AML-193 (cell line): ENCODE measurements around the gene PPIC.

Source experiments
- DNase-seq, 2 experiments: peaks; one replicate each; lab custom pipeline; 2025; lab: John Stamatoyannopoulos, UW

PPIC gene

GRCh38 chr5:123036391-123037103, at the start of gene PPIC:
PPIC (minus strand) TSS chr5:123036725; CDS start chr5:123036625, 100 bp downstream.
- DNase-seq = no peak

GRCh38 chr5:123085638-123086286, 49.2 kb upstream of the PPIC start:
- DNase-seq = no peak

DNA sequence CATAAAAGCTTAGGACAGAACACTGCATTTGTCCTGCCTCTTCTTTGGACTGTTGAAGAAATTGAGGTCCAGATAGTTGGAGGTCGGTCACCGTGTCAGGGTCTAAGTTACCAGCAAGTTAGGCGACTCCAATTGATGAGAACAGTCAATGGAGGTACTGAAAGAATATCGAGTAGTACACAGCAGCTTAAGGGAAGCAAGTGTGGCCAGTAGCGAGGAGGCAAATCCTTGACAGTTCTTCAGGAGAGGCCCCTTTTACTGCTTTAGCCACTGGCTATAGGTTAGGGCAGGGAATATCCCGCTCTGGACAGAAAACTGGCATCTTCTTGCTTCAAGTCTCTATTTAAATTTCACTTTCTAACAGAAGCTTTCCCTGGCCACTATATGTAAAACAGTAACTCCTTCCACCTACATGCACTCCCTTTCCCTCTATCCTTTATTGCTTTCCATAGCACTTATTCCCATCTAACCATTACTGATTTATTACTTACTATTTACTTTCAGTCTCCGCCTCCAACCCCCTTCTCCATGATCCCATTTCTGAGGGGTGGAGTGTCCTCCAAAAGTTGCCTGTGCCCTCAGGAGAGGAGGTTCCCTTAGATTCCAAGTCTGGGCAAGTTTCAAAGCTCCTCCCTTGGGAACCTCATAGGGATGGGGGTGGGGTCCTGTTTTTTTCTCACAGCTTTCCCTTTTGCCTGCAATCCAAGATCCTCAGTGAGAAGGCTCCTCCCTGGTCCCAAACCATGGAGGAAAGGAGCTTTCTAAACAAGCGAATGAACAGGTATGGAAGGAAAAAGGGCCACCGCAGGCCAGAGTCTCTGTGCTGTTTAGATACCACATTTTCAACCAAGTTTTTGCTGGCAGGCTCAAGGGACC, 48.4 kb upstream of the PPIC start:
- no peak for DNase-seq

- DNase-seq = no peak
Measured at GRCh38 chr5:123083298-123083697, 46.8 kb upstream of the PPIC start.

DNA sequence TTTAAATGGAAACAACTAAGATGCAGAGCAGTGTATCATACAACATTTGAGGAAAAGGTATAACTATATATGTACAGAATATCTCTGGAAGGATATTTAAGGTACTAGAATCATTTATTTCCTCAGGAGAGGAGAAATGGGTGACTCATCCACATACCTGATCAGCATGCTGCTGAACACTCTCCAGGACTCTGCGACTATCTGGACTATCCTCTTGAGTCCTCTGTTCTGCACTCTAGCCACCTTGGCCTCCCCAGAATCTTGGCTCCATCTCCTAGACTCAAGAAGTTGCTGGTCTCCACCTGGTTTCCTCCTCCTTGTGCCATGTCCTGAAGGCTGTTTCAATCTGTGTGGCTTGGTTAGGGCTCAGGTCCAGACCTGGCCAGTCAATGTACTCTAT, 43.7 kb upstream of the PPIC start:
- no peak for DNase-seq

DNA sequence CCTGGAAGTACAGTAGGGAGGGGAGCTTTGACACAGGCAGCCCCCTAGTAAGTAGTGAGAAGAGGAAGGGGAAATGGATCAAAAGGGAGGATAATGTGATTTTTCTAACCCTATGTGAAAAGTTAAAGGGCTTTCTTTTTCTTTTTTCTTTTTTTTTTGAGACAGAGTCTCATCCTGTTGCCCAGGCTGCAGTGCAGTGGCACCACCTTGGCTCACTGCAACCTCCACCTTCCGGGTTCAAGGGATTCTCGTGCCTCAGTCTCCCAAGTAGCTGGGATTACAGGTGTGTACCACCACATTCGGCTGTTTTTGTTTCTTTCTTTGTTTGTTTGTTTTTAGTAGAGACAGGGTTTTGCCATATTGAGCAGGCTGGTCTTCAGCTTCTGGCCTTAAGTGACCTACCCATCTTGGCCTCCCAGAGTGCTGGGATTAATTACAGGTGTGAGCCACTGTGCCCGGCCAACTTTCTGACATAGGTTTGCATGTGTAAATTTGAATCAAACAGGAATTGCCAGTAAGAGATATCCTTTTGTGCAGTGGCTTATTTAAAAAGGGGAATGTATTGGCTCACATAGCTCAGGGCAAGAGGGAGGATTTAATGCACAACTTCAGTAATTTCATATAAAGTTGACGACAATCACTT, 39.1 kb upstream of the PPIC start:
- no peak for DNase-seq

GRCh38 chr5:123068368-123068938, 31.9 kb upstream of the PPIC start:
- no peak for DNase-seq

GRCh38 chr5:123066016-123066415, 29.5 kb upstream of the PPIC start:
- no peak for DNase-seq

DNA sequence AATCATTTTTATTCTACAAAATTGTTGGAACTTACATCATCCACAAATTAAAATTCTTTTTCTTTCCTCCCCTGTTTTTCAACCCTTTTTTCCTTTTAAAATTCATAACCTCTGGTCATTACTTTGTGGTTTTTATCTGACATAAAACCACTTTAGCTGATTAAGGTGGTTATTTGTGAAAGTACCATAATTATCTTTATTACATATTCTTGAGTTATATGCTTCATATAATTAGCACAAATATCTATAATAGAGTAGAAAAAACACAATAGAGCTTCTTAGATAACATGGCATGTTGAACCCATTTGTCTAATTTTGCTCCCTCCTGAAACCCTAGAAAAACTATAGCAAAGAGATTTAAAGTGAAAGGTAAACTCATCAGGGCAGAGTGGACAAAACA, 22.9 kb upstream of the PPIC start:
- DNase-seq = no peak

GRCh38 chr5:123051206-123051605, 14.7 kb upstream of the PPIC start:
- DNase-seq = no peak

DNA sequence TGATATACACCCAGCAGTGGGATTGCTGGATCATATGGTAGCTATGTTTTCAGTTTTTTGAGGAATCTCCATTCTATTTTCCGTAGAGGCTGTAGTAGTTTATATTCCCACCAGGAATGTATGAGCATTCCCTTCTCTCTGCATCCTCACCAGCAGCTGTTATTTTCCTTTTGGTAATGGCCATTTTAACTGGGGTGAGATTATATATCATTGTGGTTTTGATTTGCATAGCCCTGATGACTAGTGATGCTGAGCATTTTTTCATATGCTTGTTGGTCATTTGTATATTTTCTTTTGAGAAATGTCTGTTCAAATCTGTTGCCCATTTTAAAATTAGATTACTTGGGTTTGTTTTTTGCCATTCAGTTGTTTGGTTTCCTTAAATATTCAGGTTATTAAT, 11.2 kb upstream of the PPIC start:
- no peak for DNase-seq

- no peak for DNase-seq
Measured at GRCh38 chr5:123046222-123046621, 9.7 kb upstream of the PPIC start.

DNA sequence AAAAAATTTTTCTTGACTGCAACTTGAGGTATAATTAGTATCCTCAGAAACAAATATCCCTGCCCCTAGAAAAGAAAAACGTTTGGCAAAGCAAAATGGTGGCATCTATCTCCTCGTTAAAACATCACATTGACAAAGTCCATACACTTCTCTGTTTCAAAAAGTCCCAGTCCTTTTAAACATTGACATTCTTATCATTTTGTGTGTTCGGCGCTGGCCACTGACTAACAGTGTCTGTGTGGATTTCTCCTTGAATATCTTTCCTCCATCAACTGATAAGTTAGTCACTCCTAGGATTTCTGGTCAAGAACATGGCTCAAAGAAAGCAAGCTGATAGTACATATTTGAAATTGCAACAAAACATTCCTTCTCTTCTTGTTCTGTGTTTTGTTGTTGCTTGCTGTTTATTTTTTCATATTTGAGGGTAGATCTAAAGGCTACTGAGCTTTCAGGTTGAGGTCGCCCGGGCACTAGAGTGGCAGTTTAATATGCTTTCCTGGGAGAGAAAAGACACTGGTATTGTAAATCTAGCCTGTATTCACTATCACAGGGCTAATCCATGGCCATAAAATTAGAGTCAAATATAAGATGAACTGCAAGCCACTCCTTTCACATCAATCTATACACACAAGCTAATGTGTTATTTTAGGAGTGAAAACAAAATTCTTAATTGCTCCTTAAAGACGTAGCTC, 8.5 kb upstream of the PPIC start:
- no peak for DNase-seq

DNA sequence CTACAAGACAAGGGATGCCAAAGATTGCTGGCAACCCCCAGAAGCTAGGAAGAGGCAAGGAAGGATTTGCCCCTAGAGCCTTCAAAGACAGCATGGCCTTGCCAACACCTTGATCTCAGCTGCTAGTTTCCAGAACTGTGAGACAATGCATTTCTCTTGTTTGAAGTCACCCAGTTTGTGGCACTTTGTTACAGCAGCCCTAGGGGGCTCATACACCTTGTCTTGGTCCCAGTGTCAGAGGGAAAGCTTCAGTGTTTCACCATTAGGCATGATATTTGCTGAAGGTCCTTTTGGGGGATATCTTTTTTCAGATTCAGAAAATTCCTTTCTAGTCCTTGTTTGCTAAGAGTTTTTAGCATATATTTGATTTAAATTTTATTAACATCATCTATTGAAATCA, 3.1 kb upstream of the PPIC start:
- no peak for DNase-seq

GRCh38 chr5:123037104-123037418, 536 bp upstream of the PPIC start:
- no peak for DNase-seq

- no peak for DNase-seq
Measured at GRCh38 chr5:123035918-123036390, 571 bp downstream of the PPIC start.

DNA sequence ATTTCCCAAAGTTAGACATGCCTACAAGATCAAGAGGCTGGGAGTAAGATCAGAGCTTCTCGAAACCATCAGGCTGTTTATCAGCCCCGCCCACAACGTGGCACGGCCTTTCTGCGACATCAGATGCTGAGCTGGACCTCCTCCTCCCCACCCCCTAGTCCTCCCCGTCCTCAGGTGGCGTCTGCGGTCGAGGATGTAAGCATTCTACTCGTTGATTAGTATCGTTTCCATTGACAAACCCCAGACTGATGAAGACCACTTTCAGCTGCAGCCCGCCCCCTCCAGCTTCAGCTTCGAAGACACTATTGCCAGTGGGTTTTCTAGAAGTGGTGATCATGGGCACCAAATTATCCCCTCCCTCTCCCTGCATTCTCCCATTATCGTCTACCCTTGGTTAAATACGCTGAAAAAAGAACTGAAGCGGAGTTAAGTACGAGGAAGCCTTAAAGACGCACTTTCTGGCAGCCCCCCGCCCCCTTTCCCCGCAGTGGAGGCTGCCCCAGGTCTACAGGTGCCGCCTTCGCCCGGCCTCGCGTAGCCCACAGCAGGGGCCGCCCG, 1.1 kb downstream of the PPIC start:
- DNase-seq = no peak

DNA sequence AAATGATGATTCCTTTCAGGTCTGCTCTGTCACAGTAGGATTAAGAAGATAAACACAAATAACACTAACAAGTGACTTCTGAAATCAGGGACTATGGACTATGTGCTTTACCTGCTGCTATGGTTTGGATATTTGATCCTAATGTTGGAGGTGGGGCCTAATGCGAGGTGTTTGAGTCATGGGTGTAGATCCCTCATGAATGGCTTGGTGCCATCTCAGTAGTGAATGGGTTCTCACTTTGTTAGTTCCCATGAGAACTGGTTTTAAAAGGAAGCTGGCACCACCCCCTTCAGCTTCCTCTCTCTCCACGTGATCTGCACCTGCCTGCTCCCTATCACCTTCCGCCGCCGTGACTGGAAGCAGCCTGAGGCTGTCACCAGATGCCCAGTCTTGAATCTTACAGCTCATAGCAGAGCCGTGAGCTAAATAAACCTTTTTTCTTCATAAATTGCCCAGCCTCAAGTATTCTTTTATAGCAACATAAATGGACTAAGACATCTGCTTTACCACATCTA, 3.3 kb downstream of the PPIC start:
- DNase-seq = no peak

- DNase-seq = no peak
Measured at GRCh38 chr5:123028222-123028621, 8.3 kb downstream of the PPIC start.

- no peak for DNase-seq
Measured at GRCh38 chr5:123014689-123015088, 21.8 kb downstream of the PPIC start.

- no peak for DNase-seq
Measured at GRCh38 chr5:123012321-123012720, 24.2 kb downstream of the PPIC start.
